HTR-8/SVneo (cell line): ENCODE measurements around the gene SCGB3A1.

Experiments used
- DNase-seq: peaks from one replicate; pipeline ENCODE4 v3.0.0; 2011; ENCODE audit warnings: low spot score, mixed read lengths; ENCODE audit not compliant: insufficient read length
- FAIRE-seq: peaks from 2 replicates; lab custom pipeline; 2011; peaks lifted over from hg19 to GRCh38; lab: Jason Lieb, UNC

Gene SCGB3A1

GRCh38 chr5:180591311-180591887 is at the start of gene SCGB3A1:
Gene SCGB3A1 (minus strand): TSS chr5:180591499. CDS start chr5:180591462, 37 bp downstream.
- FAIRE-seq = no peak
- no peak for DNase-seq

GRCh38 chr5:180640611-180640860 is 49.2 kb upstream of the SCGB3A1 start:
- FAIRE-seq (no peak), DNase-seq (no peak)

DNA sequence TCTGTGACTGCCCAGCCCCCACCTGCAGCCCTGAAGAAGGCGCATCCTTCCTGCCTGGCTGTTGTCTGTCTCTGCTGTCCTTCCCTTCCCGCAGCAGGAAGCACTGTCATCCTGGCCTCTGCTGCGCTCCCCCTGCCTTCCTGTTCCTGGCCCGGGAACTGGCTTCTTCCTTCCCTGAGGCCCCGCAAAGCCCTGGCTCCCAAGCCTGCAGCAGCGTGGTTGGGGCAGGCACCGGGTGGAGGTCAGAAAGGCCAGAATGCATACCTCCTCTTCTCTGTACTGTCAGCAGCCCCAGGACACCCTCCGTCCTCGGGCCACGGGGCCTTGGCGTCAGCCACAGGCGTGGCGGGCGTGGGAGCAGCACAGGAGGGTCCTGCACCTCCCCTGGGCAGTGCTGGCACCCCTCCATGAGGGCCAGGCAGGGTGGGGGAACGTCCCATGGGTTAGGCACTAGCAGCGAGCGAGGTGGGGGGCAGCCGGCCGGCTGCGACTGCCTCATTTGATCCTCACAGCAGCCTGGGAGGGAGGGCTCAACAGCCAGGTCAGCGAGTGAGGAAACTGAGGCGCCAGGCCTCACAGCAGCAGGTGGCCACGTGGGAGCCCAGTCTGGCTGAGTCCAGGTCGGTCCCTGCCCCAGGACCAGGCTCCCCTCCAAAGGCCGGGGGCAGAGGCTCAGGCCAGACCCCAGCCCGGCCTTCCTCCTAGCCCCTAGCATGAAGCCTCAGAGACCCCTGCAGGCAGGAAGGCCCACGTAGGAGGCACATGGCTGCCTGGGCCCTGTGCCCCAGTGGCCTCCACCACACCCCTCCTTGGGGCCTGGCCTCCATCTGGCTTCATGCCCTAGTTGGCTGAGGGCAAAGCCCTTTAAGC is 48.7 kb upstream of the SCGB3A1 start:
- FAIRE-seq = no peak
- DNase-seq = no peak

DNA sequence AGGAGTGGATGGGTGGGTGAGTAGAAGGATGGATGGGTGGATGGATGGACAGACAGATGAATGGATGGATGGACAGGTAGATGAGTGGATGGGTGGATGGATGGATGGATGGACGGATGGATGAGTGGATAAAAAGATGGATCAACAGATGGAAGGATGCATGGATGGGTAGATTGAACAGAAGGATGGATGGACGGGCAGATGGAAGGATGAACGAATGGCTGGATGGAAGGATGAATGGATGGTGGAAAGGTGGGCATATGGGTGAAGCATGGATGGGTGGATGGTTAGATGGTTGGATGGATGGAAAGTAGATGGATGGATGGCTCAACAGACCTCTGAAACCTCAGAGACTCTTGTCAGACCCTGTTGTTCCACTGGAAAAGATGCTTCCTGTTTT is 48.0 kb upstream of the SCGB3A1 start:
- no peak for DNase-seq
- peak; percentile 42 for FAIRE-seq

DNA sequence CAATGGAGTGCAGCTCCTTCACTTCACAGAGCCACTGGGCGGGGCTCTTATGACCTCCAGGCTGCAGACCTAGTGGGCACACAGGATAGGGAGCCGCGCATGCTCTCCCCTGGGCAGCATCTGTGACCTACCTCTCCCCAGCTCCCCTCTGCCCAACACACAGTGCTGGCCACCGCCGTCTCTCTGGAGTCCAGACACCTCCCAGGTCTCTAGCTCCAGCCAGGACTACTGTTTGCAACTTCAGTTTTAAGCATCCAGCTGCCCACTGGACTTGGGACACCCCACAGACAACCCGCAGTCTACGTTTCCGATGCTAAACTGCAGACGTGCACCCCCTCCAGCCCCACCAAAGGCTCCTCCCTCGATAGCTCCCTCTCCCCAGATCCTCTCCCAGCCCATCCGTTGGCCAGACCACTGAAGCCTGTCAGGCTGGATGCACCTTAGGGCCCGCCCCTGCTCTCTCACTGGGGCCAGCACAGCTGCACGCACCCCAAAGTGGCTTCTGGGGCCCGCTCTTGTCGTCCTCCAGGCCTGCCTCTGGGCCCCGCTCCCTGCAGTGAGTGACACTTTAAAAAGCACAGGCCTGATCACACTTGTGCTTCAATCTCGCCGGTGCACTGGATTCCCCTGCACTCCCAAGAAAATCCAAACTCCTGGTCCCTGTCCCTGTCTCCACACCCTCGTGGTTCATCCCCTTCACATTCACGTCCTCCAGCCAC is 46.8 kb upstream of the SCGB3A1 start:
- no peak for DNase-seq

DNA sequence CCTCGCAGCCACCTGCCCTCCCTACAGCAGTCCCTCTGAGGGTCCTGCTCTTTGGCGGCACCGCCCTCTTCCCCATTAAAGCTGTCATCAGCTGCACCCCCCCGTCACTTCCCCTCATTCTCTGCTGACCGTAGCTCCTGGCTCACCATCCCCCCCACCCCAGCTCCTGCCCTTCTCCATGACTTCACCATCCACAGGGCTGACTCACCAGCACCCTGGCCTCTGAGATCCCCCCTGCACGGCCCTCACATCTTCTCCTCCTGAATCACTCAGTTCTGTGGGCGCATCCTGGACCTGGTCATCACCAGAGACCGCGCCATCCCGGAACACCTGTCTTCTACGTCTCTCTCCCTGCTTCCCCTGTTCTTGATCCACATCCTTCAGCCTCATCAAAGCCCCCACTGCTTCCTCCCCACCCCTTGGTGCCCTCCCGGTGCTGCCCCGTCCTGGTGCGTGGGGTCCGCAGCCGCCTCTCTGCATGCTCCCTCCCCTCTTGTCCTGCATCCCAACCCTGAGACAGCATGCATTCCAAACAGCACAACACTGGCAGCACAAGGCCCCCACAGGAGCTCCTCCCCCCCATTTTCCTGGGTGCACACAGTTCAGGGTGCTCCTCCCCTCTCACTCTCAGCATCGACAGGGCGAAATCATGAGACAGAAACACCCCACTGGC is 45.2 kb upstream of the SCGB3A1 start:
- FAIRE-seq = no peak
- peak; percentile 94 for DNase-seq

More for the DNA sequence above, 46.8 kb upstream of the SCGB3A1 start:
- FAIRE-seq = no peak

GRCh38 chr5:180636016-180636402 is 44.7 kb upstream of the SCGB3A1 start:
- FAIRE-seq (peak; percentile 83), DNase-seq (no peak)

GRCh38 chr5:180633283-180634177 is 42.2 kb upstream of the SCGB3A1 start:
- DNase-seq (no peak), FAIRE-seq (no peak)

DNA sequence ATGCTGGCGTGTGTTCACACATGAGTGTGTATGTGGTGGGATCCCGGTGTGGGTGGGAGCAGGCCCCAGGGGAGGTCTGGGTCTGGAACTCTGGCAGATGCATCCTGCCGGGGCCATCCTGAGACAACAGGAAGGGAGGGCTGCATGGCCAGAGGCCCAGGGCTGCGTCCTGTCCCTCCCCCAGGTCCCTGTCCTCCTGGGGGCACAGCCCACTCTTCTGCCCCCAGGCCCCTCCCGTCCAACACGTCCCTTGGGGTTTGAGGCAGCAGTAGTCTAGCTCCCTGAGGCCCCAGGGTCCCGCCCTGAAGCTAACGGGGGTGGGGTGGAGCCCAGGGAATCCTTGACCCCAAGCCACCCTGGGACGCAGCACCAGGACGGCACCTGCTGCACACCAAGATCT is 41.5 kb upstream of the SCGB3A1 start:
- FAIRE-seq = no peak

GRCh38 chr5:180631549-180632383 is 40.5 kb upstream of the SCGB3A1 start:
- no peak for DNase-seq
- peak; percentile 74 for FAIRE-seq

More for the DNA sequence above, 41.5 kb upstream of the SCGB3A1 start:
- DNase-seq = no peak

DNA sequence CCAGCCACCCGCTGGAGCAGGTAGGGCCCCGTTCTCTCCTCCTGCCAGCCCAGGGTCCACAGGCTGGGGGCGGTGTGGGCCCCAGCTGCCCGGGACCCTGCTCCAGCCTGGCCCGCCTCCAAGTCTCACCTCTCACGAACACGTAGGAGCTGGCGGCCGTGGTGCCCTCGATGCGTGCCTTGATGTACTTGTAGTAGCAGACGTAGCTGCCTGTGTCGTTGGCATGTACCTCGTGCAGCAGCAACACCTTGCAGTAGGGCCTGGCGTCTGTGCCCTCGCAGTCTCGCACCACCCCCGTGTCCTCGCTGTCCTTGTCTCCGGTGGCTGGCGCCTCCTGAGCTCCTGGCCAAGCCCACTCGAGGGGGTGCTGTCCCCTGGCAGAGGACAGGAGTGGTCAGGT is 39.1 kb upstream of the SCGB3A1 start:
- no peak for FAIRE-seq
- no peak for DNase-seq

- FAIRE-seq = no peak
- DNase-seq = no peak
These were observed 38.6 kb upstream of the SCGB3A1 start for GRCh38 chr5:180629831-180630382.

DNA sequence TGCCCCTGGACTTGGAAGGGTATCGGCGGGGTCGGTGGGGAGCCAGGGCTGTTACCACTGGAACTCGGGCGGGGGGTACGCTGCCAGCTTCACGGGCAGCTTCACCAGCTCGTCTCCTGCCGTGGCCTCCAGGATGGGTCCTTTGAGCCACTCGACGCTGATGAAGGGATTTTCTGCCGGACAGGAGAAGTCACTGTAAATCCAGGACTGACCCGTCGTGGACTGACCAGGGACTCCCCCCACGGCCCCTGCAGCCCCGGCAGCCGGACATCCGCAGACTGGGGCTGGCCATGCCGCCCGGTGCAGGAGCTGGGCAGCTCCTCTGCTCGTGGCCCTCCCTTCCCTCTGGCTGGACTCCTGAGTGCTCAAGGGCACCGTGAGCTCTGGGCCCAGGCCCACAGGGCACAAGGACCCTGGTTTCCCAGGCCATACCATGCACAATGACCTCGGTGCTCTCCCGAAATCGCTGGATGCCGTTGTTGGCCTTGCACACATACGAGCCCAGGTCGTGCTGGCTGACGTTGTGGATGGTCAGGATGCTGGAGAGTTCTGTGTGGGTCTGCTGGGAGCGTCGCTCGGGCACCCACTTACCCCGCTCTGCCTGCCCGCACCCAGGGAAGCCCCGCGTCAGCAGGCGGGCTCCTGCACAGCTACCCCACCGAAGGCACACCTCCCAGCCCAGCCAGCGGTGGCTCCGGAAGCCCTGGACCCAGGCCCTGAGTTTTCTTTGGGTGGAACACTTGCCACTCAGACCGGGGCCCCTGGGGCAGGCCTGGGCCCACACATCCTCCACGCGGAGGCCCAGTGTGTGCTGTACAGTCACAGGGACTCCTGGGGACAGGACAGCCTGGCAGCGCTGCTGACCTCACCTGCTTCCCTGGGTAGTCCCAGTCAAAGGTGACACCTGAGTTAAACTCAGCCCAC is 37.8 kb upstream of the SCGB3A1 start:
- DNase-seq (no peak), FAIRE-seq (no peak)

DNA sequence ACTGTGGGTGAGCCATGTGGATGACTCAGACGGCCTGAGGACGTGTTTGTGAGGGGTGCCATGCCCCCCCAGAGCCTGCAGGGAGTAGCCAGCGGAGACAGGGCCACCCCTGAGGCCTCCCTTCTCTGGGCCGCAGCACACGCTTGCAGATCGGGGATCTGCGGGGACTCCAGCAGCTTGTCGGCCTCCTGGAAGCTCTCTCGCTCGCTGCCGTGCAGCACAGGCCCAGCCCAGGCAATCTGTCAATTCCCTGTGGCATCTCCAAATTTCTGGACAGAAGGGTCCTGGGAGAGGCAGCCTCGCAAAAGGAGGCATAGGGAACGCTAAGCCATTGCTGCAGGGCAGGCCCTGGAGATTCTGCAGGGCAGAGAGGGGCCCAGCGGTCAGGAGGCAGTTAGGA is 36.9 kb upstream of the SCGB3A1 start:
- no peak for FAIRE-seq
- no peak for DNase-seq

- DNase-seq (no peak), FAIRE-seq (no peak)
These were observed 36.3 kb upstream of the SCGB3A1 start for GRCh38 chr5:180627386-180628120.

DNA sequence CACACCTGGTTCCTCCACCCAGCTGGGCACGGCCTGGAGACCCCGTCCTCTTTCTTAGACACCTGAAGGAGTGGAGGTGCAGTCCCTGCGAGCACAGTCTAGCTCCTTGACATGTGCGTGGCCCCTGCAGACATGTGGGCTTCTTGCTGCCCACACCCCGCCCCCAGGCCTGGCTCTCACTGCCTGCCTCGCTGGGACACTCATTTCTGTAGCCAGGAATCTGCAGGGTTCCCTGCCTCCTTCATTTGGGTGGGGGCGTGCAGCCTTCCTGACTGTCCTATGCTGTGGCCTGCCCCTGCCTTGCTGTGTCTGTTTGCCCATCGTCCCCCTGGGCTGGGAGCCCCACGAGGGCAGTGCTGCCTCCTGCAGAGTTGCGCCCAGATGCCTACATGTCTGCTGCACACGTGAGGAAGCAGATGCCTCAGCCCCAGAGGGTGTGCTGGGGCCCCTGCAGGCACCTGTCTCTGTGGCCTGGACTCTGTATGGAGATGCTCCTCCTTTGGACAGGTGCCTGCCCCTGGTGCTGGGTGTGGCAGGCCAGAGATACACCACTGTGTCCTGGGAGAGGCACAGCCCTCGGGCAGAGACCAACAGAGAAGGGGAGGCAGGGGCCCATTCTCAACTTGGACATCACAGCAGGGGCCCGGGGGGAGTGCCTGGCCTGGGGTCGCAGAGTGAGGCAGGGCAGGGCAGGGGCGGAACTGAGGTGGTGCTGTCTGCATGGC is 35.5 kb upstream of the SCGB3A1 start:
- no peak for DNase-seq
- FAIRE-seq = no peak
